ENCODE results near the gene SLF1. TPM values are rescaled to one million over a fixed set of nuclear protein-coding genes. Genes with fewer than 3 reads are reported as not detected.

Gene SLF1
- total RNA-seq, 1 donor from 2014 or later, result 6.1 TPM

DNA sequence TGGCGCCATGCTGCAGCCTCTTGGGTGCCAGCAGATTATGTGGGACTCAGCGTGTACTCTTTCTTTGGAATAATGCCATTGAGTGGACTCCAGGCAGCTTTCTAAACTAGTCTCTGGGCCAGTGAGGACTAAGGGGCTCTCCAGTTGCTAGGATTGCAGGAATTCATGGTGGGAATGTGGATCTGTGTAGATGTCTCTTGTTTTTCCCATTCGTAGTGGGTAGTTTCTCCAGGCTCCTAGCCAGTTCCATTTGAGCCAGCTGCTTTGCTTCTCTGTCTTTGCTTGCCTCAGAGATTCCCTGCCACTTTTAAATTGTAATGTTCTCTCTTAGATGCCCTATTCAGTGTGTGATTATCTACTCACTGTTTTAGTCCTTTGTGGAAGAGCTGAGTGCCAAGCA, 42.6 kb downstream of the SLF1 start:
- DNase-seq (ENCODE audit: low spot score), result no peak

DNA sequence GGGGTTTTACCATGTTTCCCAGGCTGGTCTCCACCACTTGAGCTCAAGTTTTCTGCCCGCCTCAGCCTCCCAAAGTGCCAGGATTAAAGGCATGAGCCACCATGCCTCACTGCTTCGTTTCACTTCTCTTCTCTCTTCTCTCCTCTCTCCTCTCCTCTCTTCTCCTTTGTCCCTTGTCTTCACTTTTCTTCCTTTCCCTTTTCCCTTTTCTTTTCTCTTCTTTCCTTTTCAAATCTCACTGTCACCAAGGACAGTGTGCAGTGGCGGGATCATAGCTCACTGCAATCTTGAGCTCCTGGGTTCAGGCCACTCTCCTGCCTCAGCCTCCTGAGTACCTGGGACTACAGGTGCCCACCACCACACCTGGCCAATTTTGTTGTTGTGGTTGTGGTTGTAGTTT, 49.5 kb downstream of the SLF1 start:
- DNase-seq (ENCODE audit: low spot score), result no peak

DNA sequence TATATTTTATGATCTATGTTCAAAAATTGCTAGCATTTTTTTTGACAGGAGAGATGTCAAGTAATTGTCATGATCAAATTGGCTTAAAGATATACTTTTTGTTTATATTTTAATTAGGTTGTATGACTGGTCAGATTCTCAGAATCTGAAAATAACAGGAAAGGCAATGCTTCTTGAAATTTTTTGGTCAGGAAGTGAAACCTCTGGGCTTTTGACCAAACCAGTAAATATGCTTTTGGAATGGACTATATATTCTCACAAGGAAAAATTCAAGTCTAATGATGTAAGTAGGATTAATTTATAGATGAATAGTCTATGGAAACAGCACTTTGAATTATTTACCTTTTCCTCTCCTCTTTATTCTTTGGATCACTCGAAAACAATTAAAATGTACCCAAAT, 52.3 kb downstream of the SLF1 start:
- DNase-seq (ENCODE audit: low spot score), result no peak

DNA sequence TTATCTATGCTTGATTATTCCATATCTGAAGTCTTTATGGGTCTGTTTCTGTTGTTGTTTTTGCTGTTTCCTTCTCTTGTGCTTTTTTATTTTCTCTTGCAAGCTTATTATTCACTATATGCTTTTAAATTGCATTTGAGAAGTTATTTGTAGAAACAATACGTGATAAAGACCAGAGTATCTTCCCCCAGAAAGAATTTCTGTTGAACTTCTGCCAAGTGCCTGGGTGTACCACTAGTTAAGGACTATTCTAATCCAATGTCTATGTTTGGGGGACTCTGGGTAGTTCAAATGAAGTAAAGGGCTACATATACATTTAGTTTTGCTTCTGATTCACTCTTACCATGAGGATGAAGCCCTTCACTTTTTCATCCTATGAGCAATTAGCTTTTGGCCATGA, 54.3 kb downstream of the SLF1 start:
- no peak for DNase-seq (ENCODE audit: low spot score)

DNA sequence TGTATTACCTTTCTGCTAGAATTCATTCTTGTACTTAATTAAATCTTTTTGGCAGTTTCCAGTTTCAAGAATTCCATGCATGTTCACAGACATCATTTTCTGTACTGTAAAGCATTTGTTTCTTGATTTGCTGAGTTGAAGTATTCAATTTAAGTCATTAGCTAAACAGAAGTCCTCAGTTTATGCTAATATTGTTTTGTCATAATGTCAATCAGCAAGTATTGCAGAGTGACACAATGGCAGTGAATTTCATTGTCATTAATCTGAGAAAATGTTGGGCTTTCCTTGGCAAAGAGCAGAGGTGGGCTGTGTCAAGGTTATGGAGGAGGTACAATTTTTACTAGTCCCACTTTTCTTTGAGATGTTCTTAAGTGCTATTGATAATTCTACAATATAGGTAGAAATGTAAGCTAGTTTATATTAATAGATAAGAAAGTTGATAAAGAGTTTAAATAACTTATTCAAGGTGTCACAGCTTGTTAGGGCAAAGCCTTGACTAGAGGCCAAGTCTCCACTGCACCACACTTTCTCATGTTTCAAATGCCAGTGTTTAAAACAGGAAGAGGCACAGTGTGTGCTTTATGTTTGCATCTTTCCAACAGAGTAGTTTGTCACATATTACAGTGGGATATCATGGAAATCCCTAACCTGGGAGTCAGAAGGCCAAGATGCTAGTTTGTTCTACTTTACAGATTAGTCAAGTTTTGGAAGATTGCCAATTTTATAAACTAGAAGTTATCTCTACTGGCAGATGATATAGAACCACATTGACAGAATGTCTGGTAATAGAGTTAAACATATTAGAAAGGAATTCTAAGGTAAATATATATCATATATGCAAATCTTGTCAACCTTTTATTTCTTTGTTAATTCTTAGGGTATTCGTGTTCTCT, 56.3 kb downstream of the SLF1 start:
- no peak for DNase-seq (ENCODE audit: low spot score)

DNA sequence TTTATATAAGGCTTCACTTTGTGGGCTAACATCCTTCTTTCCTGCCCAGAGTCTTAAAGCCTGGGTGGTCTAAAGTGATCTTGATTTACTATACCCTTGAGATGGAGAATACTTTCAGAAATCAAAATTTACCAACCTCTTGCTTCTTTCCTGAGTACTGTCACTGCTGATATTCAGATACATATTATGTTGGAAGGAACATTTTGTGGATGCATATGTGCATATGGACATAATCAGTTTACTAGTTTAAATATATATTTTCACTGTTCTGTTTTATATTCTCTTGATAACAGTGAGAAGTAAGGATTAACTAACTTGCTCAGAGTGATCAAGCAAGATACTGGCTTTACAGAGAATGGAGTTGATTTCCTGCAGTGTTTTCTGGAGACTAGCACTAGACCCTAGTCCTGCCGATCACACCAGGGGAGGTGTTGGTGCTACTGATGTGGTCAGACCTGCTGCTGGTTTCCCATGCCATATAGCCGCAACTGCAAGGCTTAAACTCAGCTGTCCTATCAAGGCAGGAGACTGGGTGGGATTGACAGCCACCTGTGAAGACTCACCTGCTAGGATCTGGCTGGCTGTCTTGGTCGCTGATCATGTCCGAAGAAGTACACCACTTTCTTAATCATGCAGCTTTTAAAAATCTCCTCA, 57.6 kb downstream of the SLF1 start:
- DNase-seq (ENCODE audit: low spot score), result no peak

- no peak for DNase-seq (ENCODE audit: low spot score)
Measured at GRCh38 chr5:94682814-94683520, 64.5 kb downstream of the SLF1 start.

GRCh38 chr5:94689908-94690307, 71.4 kb downstream of the SLF1 start:
- no peak for DNase-seq (ENCODE audit: low spot score)

- DNase-seq (ENCODE audit: low spot score), result no peak
Measured at GRCh38 chr5:94690778-94691177, 72.3 kb downstream of the SLF1 start.

DNA sequence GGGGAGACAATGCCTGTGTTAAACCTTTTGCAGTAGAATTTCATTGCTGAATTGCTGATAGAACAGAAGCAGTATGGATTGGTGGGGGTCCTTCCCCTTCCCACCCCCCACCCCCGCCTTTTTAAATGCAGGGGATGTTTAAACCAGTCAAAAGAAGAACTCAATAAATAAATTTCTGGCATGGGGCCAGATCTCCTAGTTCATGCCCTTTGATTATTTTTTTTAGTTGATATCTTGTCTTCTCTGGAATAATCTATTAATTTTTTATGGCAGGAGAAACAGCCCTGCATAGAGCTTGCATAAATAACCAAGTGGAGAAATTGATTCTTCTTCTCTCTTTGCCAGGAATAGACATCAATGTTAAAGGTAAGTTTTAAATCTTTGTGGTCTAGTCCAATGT, 72.8 kb downstream of the SLF1 start:
- DNase-seq (ENCODE audit: low spot score), result no peak

DNA sequence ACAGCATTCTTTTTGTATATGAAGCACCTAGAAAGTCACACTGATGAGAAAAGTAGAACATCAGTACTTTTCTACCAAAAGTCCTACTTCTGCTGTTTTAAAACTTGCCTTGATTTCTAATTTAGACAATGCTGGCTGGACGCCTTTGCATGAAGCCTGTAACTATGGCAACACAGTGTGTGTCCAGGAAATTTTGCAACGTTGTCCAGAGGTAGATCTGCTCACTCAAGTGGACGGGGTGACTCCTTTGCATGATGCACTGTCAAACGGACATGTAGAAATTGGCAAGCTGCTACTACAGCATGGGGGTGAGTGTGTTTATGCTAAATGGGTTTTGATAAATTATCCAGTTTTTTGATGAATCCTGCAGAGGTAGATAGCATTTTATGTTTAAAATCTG, 73.5 kb downstream of the SLF1 start:
- no peak for DNase-seq (ENCODE audit: low spot score)

- no peak for DNase-seq (ENCODE audit: low spot score)
Measured at GRCh38 chr5:94692581-94692980, 74.1 kb downstream of the SLF1 start.

- DNase-seq (ENCODE audit: low spot score), result no peak
Measured at GRCh38 chr5:94693043-94693822, 74.8 kb downstream of the SLF1 start.

- DNase-seq (ENCODE audit: low spot score), result no peak
Measured at GRCh38 chr5:94693845-94694370, 75.4 kb downstream of the SLF1 start.

- no peak for DNase-seq (ENCODE audit: low spot score)
Measured at GRCh38 chr5:94694671-94695070, 76.2 kb downstream of the SLF1 start.

- no peak for DNase-seq (ENCODE audit: low spot score)
Measured at GRCh38 chr5:94698197-94698596, 79.7 kb downstream of the SLF1 start.

GRCh38 chr5:94699562-94699961, 81.1 kb downstream of the SLF1 start:
- DNase-seq (ENCODE audit: low spot score), result no peak

DNA sequence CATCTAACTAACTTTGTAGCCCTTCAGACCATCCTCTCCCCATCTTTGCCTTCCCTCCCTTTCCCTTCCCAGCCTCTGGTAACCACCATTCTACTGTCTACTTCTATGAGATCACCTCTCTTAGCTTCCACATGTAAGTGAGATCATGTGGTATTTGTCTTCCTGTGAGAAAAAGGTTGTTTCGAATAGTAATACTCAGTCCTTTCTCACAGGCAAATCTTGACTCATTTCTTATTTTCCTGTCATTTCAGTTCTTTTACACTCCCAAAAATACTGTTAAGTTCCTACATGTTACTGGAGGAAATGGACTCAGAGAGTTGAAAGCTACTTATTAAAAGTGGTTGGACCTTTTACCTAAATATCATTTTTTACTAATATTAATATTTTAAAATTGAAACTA, 82.1 kb downstream of the SLF1 start:
- no peak for DNase-seq (ENCODE audit: low spot score)

DNA sequence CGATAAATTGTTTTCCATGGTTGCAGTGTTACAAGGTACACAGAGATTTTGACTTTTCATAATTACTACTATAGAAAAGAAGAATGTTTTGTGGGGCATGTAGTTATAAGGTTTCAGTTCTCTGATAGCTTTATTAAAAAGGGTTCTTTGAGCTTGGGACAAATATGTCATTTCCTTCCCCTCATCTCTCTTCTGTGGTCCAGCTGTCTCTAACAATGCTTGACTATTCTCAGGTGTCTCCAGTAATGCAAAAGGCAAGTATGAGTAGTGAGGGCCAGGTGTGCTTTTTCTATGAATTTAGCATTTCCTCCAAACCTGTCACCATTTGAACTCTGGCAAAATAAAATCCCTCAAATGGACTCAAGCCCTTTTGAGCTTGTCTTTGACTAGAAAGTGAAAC, 84.3 kb downstream of the SLF1 start:
- no peak for DNase-seq (ENCODE audit: low spot score)

- DNase-seq (ENCODE audit: low spot score), result no peak
Measured at GRCh38 chr5:94705427-94705826, 87.0 kb downstream of the SLF1 start.

- DNase-seq (ENCODE audit: low spot score), result no peak
Measured at GRCh38 chr5:94707359-94707758, 88.9 kb downstream of the SLF1 start.

DNA sequence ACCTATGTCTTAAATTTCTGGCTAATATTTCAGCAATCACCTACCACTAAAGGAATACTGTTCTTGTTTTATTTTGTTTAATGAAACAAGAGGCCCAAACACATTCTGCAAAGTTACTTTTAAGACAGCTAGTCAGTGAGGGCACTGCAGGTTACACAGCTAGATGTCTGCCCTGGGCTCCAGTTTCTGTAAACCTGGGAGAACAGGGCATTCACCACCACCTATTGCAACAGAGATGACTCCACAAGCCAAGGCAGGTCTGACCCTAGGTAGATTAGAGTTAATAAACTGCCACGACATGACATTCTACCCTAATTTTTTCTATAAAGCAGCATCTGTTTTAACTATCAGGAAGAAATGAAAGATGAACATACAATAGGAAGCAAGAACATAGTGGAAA, 90.8 kb downstream of the SLF1 start:
- DNase-seq (ENCODE audit: low spot score), result no peak

Data from ureter (tissue), 1 donor.